GM12865 (cell line): ENCODE results near the gene SORT1.

ENCODE experiments used
- DNase-seq: peaks from one replicate; pipeline ENCODE4 v3.0.0; 2010; ENCODE audit warnings: low read depth
- H3K4me3 ChIP-seq: 2 replicates; pipeline ENCODE4 v1.5.1; 2011; ENCODE audit warnings: mild to moderate bottlenecking, low read depth, low read length, control low read depth
- TF ChIP-seq, protein P1 (sequence below): IDR thresholded peaks from 2 replicates; pipeline ENCODE4 v1.5.1; 2011; ENCODE audit warnings: low read length, control low read depth, low read depth, inconsistent platforms; ENCODE audit not compliant: insufficient read depth; ENCODE audit errors: missing control alignments

The SORT1 gene

GRCh38 chr1:109299558-109300343, 98.0 kb downstream of the SORT1 start:
- DNase-seq: no peak
- no peak overlapping the region for H3K4me3 ChIP-seq
- TF ChIP-seq, protein P1, sequence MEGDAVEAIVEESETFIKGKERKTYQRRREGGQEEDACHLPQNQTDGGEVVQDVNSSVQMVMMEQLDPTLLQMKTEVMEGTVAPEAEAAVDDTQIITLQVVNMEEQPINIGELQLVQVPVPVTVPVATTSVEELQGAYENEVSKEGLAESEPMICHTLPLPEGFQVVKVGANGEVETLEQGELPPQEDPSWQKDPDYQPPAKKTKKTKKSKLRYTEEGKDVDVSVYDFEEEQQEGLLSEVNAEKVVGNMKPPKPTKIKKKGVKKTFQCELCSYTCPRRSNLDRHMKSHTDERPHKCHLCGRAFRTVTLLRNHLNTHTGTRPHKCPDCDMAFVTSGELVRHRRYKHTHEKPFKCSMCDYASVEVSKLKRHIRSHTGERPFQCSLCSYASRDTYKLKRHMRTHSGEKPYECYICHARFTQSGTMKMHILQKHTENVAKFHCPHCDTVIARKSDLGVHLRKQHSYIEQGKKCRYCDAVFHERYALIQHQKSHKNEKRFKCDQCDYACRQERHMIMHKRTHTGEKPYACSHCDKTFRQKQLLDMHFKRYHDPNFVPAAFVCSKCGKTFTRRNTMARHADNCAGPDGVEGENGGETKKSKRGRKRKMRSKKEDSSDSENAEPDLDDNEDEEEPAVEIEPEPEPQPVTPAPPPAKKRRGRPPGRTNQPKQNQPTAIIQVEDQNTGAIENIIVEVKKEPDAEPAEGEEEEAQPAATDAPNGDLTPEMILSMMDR: no peak

- H3K4me3 ChIP-seq: no peak overlapping the region
- no peak for DNase-seq
- TF ChIP-seq, protein P1: no peak
Measured at GRCh38 chr1:109298666-109299557, 98.8 kb downstream of the SORT1 start.

GRCh38 chr1:109296782-109297181, 100.9 kb downstream of the SORT1 start:
- TF ChIP-seq, protein P1: no peak
- DNase-seq: no peak
- H3K4me3 ChIP-seq: no peak overlapping the region

DNA sequence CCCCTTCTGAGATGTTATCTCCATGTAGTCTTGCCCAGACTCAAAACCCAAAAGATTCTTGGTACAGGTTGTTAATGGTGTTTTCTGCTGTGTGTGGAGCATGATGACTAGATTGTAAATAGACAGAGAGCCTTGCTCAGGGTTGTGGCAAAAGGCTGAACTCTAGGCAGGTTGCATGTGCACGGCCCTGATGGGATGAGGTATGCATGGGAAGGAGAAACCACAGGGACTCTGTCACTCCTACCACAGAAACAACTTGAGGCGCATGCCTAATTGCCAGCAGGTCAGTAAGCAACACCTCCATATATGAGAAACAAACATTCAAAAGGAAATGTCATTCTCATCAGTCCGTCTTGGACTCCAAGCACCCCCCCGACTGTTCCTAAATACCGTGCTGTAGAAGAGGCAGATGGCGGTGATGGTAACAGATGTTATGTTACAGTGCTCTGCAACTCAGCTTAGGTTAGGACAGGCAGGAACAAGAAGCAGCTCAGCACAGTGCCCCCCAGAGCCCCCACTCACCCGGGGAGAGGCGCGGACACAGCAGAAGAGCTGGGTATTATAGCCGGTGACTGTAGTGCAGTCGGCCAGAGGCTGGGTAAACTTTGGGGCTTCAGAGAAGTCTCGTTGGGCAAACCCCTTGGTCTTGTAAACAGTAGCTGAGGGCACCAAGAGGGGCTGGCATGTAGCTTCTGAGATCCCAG, 101.9 kb downstream of the SORT1 start:
- no peak overlapping the region for H3K4me3 ChIP-seq
- TF ChIP-seq, protein P1: no peak
- DNase-seq: no peak

DNA sequence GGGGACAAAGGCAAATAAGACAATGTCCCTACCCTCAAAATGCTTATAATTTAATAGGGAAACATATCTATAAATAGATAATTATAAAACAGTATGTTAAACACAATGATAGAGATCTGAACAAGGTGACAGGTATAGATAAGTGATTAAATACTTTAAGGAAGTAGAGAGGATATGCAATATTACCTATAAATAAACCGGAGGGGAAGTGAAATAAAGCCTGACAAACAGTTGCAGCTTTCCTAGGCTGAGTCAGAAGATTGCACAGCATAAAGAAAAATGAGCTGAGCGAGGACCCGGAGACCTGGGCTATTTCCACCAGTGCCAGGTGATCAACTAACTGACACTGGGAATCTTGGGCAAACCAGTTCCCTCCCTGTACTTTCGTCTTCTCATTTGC, 103.2 kb downstream of the SORT1 start:
- no peak for DNase-seq
- H3K4me3 ChIP-seq: no peak overlapping the region
- TF ChIP-seq, protein P1: no peak

DNA sequence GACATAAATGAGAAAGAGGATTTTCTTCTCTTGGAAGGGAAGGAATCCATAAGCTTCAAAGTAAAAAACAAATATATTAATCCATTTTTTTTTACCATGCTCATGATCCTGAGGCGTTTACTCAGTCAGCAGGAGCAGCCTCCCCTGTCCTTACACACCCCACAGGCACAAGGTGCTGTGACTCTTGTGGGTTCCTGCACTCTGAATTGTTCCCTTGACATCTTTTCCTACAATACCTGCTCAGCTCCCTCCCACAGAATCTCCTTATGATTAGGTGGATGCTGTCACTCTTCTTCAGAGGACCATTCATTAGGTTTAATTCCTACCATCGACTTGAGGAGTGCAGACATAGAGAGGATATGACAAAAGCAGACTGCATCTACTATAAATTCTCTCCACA, 104.7 kb downstream of the SORT1 start:
- no peak for DNase-seq
- TF ChIP-seq, protein P1: no peak

More for the DNA sequence above, 104.7 kb downstream of the SORT1 start:
- no peak overlapping the region for H3K4me3 ChIP-seq
